Astrocyte (in vitro differentiated cells and primary cell): Measurements from ENCODE around the gene TNRC6C. TPM values are rescaled to one million over a fixed set of nuclear protein-coding genes. Genes with fewer than 3 reads are reported as not detected.

Experiments used
- DNase-seq: peaks from one replicate; pipeline ENCODE4 v3.0.0-alpha.2; 2010; ENCODE audit warnings: low read depth
- FAIRE-seq: peaks from 2 replicates; lab custom pipeline; 2011; peaks lifted over from hg19 to GRCh38; lab: Jason Lieb, UNC
- H2AFZ ChIP-seq: 2 replicates; pipeline ENCODE4 v1.6.0; 2012; ENCODE audit warnings: low read depth, low read length, inconsistent platforms
- H3K27ac ChIP-seq: 2 replicates; pipeline ENCODE4 v1.5.1; 2011; ENCODE audit warnings: low read depth, low read length, inconsistent platforms
- H3K27me3 ChIP-seq: 2 replicates; pipeline ENCODE4 v1.6.0; 2011; ENCODE audit warnings: low read length, inconsistent platforms; ENCODE audit not compliant: insufficient read depth
- H3K36me3 ChIP-seq: 2 replicates; pipeline ENCODE4 v1.5.1; 2011; ENCODE audit warnings: low read length, inconsistent platforms; ENCODE audit not compliant: insufficient read depth
- H3K4me1 ChIP-seq: 2 replicates; pipeline ENCODE4 v1.5.1; 2011; ENCODE audit warnings: low read length, inconsistent platforms; ENCODE audit not compliant: insufficient read depth
- H3K4me2 ChIP-seq: 2 replicates; pipeline ENCODE4 v1.6.0; 2012; ENCODE audit warnings: low read length, inconsistent platforms
- H3K4me3 ChIP-seq: 2 replicates; pipeline ENCODE4 v1.5.1; 2011; ENCODE audit warnings: low read depth, mild to moderate bottlenecking, low read length, inconsistent platforms; ENCODE audit not compliant: insufficient read depth
- H3K79me2 ChIP-seq: 2 replicates; pipeline ENCODE4 v1.6.0; 2012; ENCODE audit warnings: mild to moderate bottlenecking, low read length, inconsistent platforms; ENCODE audit not compliant: insufficient read depth
- H3K9ac ChIP-seq: 2 replicates; pipeline ENCODE4 v1.6.0; 2012; ENCODE audit warnings: mild to moderate bottlenecking, low read length, inconsistent platforms
- H3K9me3 ChIP-seq: 2 replicates; pipeline ENCODE4 v1.5.1; 2012; ENCODE audit warnings: low read depth, mild to moderate bottlenecking, low read length, inconsistent platforms; ENCODE audit not compliant: insufficient read depth
- H4K20me1 ChIP-seq: 2 replicates; pipeline ENCODE4 v1.6.0; 2012; ENCODE audit warnings: low read length, inconsistent platforms; ENCODE audit not compliant: insufficient read depth
- H3K27ac Mint-ChIP-seq: one replicate; pipeline ENCODE4 v1.8.0; 2021; ENCODE audit warnings: mild to moderate bottlenecking, mixed read lengths; ENCODE audit not compliant: unreplicated experiment
- H3K27me3 Mint-ChIP-seq: one replicate; pipeline ENCODE4 v1.8.0; 2021; ENCODE audit warnings: low read depth, mixed read lengths; ENCODE audit not compliant: unreplicated experiment
- H3K36me3 Mint-ChIP-seq: one replicate; pipeline ENCODE4 v1.8.0; 2021; ENCODE audit warnings: low read depth, mixed read lengths; ENCODE audit not compliant: unreplicated experiment
- H3K4me1 Mint-ChIP-seq: one replicate; pipeline ENCODE4 v1.8.0; 2021; ENCODE audit warnings: low read depth, mixed read lengths; ENCODE audit not compliant: unreplicated experiment
- H3K4me3 Mint-ChIP-seq: one replicate; pipeline ENCODE4 v1.8.0; 2021; ENCODE audit warnings: mild to moderate bottlenecking, moderate library complexity, mixed read lengths; ENCODE audit not compliant: unreplicated experiment
- H3K9me3 Mint-ChIP-seq: one replicate; pipeline ENCODE4 v1.8.0; 2021; ENCODE audit warnings: mild to moderate bottlenecking, mixed read lengths; ENCODE audit not compliant: unreplicated experiment
- CTCF ChIP-seq: IDR thresholded peaks from 2 replicates; pipeline ENCODE4 v1.5.1; 2011; ENCODE audit warnings: low read depth, mild to moderate bottlenecking, inconsistent platforms, low read length, moderate library complexity; ENCODE audit not compliant: insufficient read depth
- EZH2 ChIP-seq: IDR thresholded peaks from 2 replicates; pipeline ENCODE4 v1.6.1; 2012; ENCODE audit warnings: mild to moderate bottlenecking, low read length, inconsistent platforms; ENCODE audit not compliant: insufficient read depth
- total RNA-seq: library from RNA; stranded (reverse); gene quantifications from 2 replicates; pipeline ENCODE4 v1.2.1, GENCODE V29; 2021

TNRC6C gene
- total RNA-seq, 1 donor from 2014 or later, result 7.3 TPM

GRCh38 chr17:77941004-77941403, 17.5 kb upstream of the TNRC6C start:
- Mint-ChIP-seq H3K27me3 (peaks cover 52% of the 10 kb centered on the region), H3K36me3 (no peaks in the 10 kb centered on the region), H3K9me3 (peaks cover 5% of the 10 kb centered on the region), H3K4me1 (no peaks in the 10 kb centered on the region), H3K27ac (no peak overlapping the region), H3K4me3 (no peak overlapping the region)
- H3K27ac ChIP-seq, result no peak overlapping the region
- H3K27me3 ChIP-seq, result peaks cover 24% of the 10 kb centered on the region
- DNase-seq, result no peak
- H4K20me1 ChIP-seq, result no peaks in the 10 kb centered on the region
- TF ChIP-seq EZH2 (no peak), CTCF (no peak)
- no peak overlapping the region for H3K4me3 ChIP-seq
- no peaks in the 10 kb centered on the region for H3K36me3 ChIP-seq
- no peaks in the 10 kb centered on the region for H3K4me1 ChIP-seq
- no peaks in the 10 kb centered on the region for H3K79me2 ChIP-seq
- no peak overlapping the region for H2AFZ ChIP-seq
- no peaks in the 10 kb centered on the region for H3K9me3 ChIP-seq
- H3K9ac ChIP-seq, result no peak overlapping the region
- no peak overlapping the region for H3K4me2 ChIP-seq
- no peak for FAIRE-seq

- Histone ChIP-seq H4K20me1 (no peaks in the 10 kb centered on the region), H3K27ac (no peak overlapping the region), H3K4me3 (no peak overlapping the region), H3K36me3 (no peaks in the 10 kb centered on the region), H3K27me3 (peaks cover 21% of the 10 kb centered on the region), H2AFZ (no peak overlapping the region), H3K4me2 (no peak overlapping the region), H3K9ac (no peak overlapping the region), H3K79me2 (no peaks in the 10 kb centered on the region), H3K9me3 (no peaks in the 10 kb centered on the region), H3K4me1 (no peaks in the 10 kb centered on the region)
- Mint-ChIP-seq H3K27me3 (peaks cover 40% of the 10 kb centered on the region), H3K36me3 (no peaks in the 10 kb centered on the region), H3K9me3 (peaks cover 5% of the 10 kb centered on the region), H3K27ac (no peak overlapping the region), H3K4me3 (no peak overlapping the region), H3K4me1 (no peaks in the 10 kb centered on the region)
- no peak for TF ChIP-seq CTCF
- no peak for TF ChIP-seq EZH2
- FAIRE-seq, result no peak
- no peak for DNase-seq
Observed at GRCh38 chr17:77942112-77942988, 16.2 kb upstream of the TNRC6C start.

- Histone ChIP-seq H2AFZ (no peak overlapping the region), H3K27me3 (peaks cover 21% of the 10 kb centered on the region), H3K27ac (no peak overlapping the region), H3K4me2 (no peak overlapping the region), H3K9me3 (no peaks in the 10 kb centered on the region), H3K4me3 (no peak overlapping the region), H3K9ac (no peak overlapping the region), H4K20me1 (no peaks in the 10 kb centered on the region), H3K36me3 (no peaks in the 10 kb centered on the region), H3K79me2 (no peaks in the 10 kb centered on the region), H3K4me1 (no peaks in the 10 kb centered on the region)
- Mint-ChIP-seq H3K36me3 (no peaks in the 10 kb centered on the region), H3K9me3 (peaks cover 5% of the 10 kb centered on the region), H3K4me3 (no peak overlapping the region), H3K27ac (no peak overlapping the region), H3K4me1 (no peaks in the 10 kb centered on the region), H3K27me3 (peaks cover 39% of the 10 kb centered on the region)
- DNase-seq (no peak), FAIRE-seq (no peak)
- TF ChIP-seq EZH2, result no peak
- TF ChIP-seq CTCF, result no peak
Observed at GRCh38 chr17:77943971-77944370, 14.5 kb upstream of the TNRC6C start.
